ENCODE measurements around the gene DDX27.

DDX27 gene

DNA sequence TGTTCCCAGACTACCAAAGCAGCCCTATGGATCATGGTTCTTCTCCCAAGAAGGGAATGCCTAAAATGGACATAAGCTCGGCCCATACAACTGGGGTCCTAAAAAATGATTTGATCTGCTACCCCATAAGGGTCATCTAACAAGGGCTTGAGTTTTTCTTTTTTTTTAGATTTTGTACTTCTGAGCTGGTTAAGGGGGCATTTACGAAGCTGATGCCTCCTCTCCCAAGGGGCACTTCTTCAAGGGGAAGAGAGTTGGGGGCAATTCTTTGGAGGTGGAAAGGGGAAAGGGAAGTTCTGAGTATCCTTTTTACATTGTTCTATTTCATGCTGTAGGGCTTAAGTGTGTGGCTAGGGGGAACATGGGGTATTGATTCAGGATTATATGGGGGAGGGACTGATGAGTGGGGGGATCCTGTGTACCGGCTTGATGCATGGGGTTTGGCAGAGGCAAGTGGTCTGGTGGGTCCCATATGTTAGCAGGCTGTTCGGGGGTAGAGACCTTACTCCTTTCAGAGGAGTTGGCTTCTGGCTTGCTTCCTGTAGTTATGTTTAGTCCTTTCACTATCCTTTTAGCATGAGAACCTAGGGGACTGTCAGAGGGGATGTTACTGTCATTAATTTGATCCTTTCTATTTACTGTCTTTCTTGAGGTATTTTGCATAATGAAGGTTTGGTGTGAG, 66.7 kb downstream of the DDX27 start:
- Histone ChIP-seq H3K36me3 (ENCODE audit: insufficient read depth, low read length) (peaks cover 99% of the 10 kb centered on the region), H2AFZ (ENCODE audit: low read depth, low read length) (no peak overlapping the region), H3K4me3 (ENCODE audit: low read length) (no peak overlapping the region), H3K4me1 (ENCODE audit: insufficient read depth, low read length) (peaks cover 5% of the 10 kb centered on the region), H3K9me3 (ENCODE audit: low read length) (peaks cover 56% of the 10 kb centered on the region), H3K27me3 (ENCODE audit: insufficient read depth, low read length) (no peaks in the 10 kb centered on the region)

DNA sequence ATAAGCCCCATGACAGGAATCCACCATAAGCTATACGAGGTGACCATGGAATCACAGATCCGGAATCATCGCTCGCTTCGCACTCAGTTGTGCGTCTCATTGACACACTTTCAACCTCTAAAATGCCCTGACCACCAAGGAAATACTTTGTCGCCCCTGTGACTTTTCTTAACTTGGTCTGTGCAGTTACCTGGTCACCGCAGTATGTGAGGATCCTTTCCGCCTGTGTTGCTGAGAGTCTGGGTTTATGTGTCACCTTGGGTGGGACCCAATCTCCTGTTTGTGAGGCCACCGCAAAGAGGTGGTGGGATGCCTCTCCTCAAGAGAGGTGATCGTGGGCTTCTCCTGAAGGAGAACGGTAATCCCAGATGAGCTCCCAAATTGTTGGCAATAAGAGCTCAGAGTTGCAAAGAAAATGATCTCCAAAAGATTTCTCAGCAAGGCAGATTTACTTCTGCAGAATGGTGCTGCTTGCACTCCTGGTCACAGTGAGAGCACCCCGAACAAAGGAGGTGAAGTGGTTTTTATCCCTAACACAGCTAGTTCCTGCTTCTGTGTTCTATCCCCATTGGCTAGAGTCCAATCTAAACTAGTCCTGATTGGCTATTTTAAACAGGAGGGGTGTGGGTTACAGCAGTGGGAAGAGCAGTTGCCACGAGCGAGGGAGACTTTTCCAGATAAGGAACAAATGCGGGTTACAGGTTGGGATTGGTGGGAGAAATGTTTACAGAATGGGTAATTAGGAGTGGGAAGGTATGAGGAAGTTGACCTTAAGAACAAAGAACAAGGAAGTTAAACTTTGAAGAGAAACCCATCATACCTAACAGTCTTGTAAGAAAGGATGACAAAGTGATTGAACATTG, 67.7 kb downstream of the DDX27 start:
- Histone ChIP-seq H3K4me1 (ENCODE audit: insufficient read depth, low read length) (no peaks in the 10 kb centered on the region), H3K36me3 (ENCODE audit: insufficient read depth, low read length) (peaks cover 93% of the 10 kb centered on the region), H3K9me3 (ENCODE audit: low read length) (peaks cover 47% of the 10 kb centered on the region), H2AFZ (ENCODE audit: low read depth, low read length) (no peak overlapping the region), H3K4me3 (ENCODE audit: low read length) (no peak overlapping the region), H3K27me3 (ENCODE audit: insufficient read depth, low read length) (no peaks in the 10 kb centered on the region)

DNA sequence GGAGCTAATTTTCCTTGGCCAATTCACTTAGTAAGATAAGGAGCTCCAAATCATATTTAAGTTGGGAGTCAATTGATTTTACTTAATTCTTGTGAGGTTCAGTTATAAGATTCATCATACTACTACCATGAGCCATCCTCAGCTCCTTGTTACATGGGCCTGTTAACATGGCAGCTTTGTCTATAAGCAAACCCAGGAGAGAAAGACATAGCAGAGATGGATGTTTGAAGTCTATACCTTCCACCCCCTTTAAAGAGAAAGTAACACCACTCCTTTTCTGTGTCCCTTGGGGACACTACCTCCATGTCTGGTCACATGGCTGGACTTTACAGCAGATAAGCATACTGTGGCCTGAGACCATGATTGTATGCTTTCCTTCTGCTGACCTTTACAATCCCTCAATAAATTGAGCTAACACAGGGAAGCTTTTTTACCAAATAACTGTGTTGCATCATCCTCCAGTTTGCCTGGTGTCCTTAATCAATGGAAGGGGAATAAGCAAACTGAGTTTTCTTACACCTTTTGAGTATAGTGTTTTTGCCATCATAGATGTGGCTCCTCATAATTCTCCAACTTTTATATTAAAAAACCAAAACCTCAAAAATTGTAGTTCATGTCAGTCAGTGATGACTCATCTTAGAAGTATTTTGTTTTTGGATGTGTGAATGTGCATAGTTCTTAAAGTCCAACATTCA, 68.5 kb downstream of the DDX27 start:
- Histone ChIP-seq H2AFZ (ENCODE audit: low read depth, low read length) (no peak overlapping the region), H3K9me3 (ENCODE audit: low read length) (peaks cover 40% of the 10 kb centered on the region), H3K36me3 (ENCODE audit: insufficient read depth, low read length) (peaks cover 85% of the 10 kb centered on the region), H3K27me3 (ENCODE audit: insufficient read depth, low read length) (no peaks in the 10 kb centered on the region), H3K4me3 (ENCODE audit: low read length) (no peak overlapping the region), H3K4me1 (ENCODE audit: insufficient read depth, low read length) (no peaks in the 10 kb centered on the region)

DNA sequence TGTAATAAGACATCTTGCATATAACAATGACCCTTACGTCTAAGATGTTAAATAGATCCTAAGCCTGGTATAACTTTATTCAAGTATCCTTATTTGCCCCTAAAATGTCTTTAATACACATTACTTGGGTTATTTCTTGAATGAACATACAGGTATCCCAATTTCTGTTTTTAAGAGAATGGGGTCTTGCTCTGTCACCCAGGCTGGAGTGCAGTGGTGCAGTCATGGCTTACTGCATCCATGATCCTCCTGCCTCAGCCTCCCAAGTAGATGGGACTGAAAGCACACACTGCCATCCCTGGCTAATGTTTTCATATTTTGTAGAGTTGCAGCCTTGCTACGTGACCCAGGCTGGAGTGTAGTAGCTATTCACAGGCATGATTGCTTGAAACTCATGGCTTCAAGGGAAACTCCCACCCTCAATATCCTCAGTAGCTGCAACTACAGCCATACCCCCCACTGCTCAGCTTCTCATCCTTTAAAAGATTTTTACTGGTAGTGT, 69.1 kb downstream of the DDX27 start:
- no peak overlapping the region for H3K4me3 ChIP-seq (ENCODE audit: low read length)
- peaks cover 79% of the 10 kb centered on the region for H3K36me3 ChIP-seq (ENCODE audit: insufficient read depth, low read length)
- no peaks in the 10 kb centered on the region for H3K4me1 ChIP-seq (ENCODE audit: insufficient read depth, low read length)
- H3K27me3 ChIP-seq (ENCODE audit: insufficient read depth, low read length) = no peaks in the 10 kb centered on the region
- no peak overlapping the region for H2AFZ ChIP-seq (ENCODE audit: low read depth, low read length)
- H3K9me3 ChIP-seq (ENCODE audit: low read length) = peaks cover 34% of the 10 kb centered on the region

DNA sequence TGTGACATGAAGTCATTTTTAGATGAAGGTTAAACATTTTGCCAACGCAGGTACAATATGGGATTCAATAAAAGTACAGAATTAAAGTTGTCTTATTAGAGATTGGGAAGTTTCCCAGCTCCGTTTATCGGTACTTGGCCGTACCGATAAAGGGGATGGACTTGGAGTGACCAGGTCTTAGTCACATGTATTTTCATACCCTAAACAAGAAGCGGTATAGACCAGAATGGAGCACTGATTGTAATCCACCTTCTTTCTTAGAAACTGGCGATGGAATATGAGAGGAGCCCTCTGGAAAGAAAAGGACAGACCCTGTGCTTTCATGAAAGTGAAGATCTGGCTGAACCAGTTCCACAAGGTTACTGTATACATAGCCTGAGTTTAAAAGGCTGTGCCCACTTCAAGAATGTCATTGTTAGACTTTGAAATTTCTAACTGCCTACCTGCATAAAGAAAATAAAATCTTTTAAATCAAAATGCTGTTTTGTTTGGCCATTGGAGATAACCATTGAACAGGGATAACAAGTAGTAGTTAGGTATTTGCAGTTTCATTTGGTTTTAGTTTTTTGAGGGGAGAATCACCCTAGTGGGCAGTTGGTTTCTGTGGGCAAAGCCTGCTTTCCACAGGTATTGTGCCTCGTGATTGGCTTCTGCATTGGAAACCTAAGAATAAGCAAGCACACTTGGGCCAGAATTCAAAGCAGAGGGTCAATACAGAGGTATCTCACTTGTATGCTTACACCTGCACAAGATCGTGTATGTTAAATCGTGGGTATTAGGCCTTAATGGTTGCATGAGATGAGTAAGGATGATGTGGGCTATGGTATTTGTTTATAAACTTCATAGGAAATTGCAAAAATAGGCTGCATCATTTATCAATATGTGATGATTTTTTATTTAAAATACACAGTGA, 69.8 kb downstream of the DDX27 start:
- Histone ChIP-seq H3K4me1 (ENCODE audit: insufficient read depth, low read length) (no peaks in the 10 kb centered on the region), H3K4me3 (ENCODE audit: low read length) (no peak overlapping the region), H3K9me3 (ENCODE audit: low read length) (peaks cover 26% of the 10 kb centered on the region), H3K27me3 (ENCODE audit: insufficient read depth, low read length) (no peaks in the 10 kb centered on the region), H3K36me3 (ENCODE audit: insufficient read depth, low read length) (peaks cover 72% of the 10 kb centered on the region), H2AFZ (ENCODE audit: low read depth, low read length) (no peak overlapping the region)

DNA sequence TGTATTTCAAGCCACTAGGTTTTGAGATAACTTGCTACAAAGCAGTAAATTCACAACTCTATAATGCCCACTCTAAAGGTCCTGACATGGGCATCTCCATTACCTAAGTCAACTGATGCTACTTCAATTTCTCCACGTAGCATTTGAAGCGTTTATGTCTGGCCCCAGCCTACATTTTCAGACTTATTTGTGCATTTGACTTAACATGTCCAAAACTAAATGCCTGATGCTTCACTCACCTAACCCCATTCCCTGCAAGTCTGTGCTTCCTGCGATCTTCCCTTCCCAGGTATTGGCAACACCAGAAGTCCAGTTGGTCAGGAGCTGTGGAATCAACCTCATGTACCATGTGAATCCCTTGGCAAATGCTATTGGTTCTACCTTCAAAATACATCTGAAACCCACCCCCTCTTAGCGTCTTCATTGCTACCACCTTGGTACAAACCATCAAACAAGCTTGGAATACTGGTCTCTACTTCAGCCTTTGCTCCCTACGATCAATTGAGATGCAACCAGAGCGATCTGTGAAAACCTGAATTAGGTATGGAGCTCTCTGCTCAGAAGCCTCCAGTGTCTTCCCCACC, 71.5 kb downstream of the DDX27 start:
- no peak overlapping the region for H2AFZ ChIP-seq (ENCODE audit: low read depth, low read length)
- H3K4me3 ChIP-seq (ENCODE audit: low read length) = no peak overlapping the region
- H3K9me3 ChIP-seq (ENCODE audit: low read length) = peaks cover 18% of the 10 kb centered on the region
- peaks cover 61% of the 10 kb centered on the region for H3K36me3 ChIP-seq (ENCODE audit: insufficient read depth, low read length)
- no peaks in the 10 kb centered on the region for H3K27me3 ChIP-seq (ENCODE audit: insufficient read depth, low read length)
- H3K4me1 ChIP-seq (ENCODE audit: insufficient read depth, low read length) = no peaks in the 10 kb centered on the region

DNA sequence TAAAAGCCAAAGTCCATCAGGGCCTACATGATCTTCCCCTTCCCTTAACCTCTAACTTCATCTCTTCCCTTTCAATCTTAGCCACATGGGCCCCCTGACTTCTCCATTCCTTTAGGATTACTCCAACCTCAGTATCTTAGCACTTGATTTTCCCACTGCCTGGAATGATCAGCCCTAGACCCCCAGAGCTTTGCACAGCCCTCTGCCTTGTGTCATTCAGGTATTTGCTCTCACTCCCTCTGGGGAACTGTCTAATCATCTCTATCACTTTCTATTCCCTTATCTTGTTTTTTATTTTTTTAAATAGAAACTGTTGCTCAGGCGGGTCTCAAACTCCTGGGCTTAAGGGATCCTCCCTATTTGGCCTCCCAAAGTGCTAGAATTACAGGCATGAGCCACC, 72.0 kb downstream of the DDX27 start:
- H2AFZ ChIP-seq (ENCODE audit: low read depth, low read length) = no peak overlapping the region
- H3K36me3 ChIP-seq (ENCODE audit: insufficient read depth, low read length) = peaks cover 57% of the 10 kb centered on the region
- H3K4me3 ChIP-seq (ENCODE audit: low read length) = no peak overlapping the region
- H3K9me3 ChIP-seq (ENCODE audit: low read length) = peaks cover 13% of the 10 kb centered on the region
- no peaks in the 10 kb centered on the region for H3K27me3 ChIP-seq (ENCODE audit: insufficient read depth, low read length)
- no peaks in the 10 kb centered on the region for H3K4me1 ChIP-seq (ENCODE audit: insufficient read depth, low read length)

DNA sequence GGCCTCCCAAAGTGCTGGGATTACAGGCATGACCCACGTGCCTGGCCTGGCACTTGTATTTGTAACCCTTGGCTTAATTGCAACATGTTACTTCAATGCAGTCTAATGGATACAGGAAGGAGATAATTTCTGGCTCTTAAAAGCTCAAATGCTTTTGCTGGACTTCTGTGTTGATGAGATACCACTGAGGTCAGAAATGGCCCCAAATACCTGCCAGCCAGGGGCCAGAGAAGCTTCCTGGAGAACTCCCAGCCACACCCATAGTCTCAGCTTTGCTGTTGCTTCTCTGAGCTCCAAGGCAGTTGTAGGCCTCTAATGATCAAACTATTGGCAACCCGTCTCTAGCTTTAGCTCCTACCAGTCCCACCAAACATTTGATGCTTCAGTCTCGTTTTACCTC, 72.8 kb downstream of the DDX27 start:
- Histone ChIP-seq H3K9me3 (ENCODE audit: low read length) (peaks cover 4% of the 10 kb centered on the region), H3K36me3 (ENCODE audit: insufficient read depth, low read length) (peaks cover 51% of the 10 kb centered on the region), H3K4me3 (ENCODE audit: low read length) (no peak overlapping the region), H3K4me1 (ENCODE audit: insufficient read depth, low read length) (no peaks in the 10 kb centered on the region), H2AFZ (ENCODE audit: low read depth, low read length) (no peak overlapping the region), H3K27me3 (ENCODE audit: insufficient read depth, low read length) (no peaks in the 10 kb centered on the region)

DNA sequence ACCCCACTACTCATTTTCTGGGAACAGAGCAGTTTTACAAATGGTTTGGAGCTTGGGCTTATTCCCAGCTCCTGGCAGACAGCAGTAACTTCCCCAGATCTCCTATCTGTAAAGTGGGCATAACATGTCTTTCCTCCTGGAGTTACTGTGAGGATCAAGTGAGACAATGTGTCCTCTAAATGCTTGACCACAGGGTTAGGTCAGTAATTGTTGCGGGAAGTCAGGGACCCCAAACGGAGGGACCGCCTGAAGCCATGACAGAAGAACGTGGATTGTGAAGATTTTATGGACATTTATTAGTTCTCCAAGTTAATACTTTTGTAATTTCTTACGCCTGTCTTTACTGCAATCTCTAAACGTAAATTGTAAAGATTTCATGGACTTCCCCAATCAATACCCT, 73.9 kb downstream of the DDX27 start:
- Histone ChIP-seq H3K9me3 (ENCODE audit: low read length) (no peaks in the 10 kb centered on the region), H3K4me3 (ENCODE audit: low read length) (no peak overlapping the region), H3K36me3 (ENCODE audit: insufficient read depth, low read length) (peaks cover 40% of the 10 kb centered on the region), H3K27me3 (ENCODE audit: insufficient read depth, low read length) (no peaks in the 10 kb centered on the region), H2AFZ (ENCODE audit: low read depth, low read length) (no peak overlapping the region), H3K4me1 (ENCODE audit: insufficient read depth, low read length) (no peaks in the 10 kb centered on the region)

All from neuron (in vitro differentiated cells).